CD4-positive, alpha-beta T cell (primary cell): ENCODE measurements around the gene PLAAT1. TPM values are rescaled to one million over a fixed set of nuclear protein-coding genes. Genes with fewer than 3 reads are reported as not detected.

Experiments used
- ATAC-seq: fragments of 200-7000 bp; cut with Tn5 transposase; one replicate; pipeline ENCODE4 v1.10.0; 2022; ENCODE audit warnings: mild to moderate bottlenecking; ENCODE audit not compliant: poor library complexity
- CTCF ChIA-PET: fragments of 350-600 bp; sonication (Branson Sonifier 250); formaldehyde crosslinking; loops from one replicate; lab custom pipeline; 2021; ENCODE audit warnings: antibody characterized with exemption, inconsistent platforms; lab: Charles Lee
- POLR2A ChIA-PET: fragments of 350-600 bp; sonication (Branson Sonifier 250); formaldehyde crosslinking; loops from one replicate; lab custom pipeline; 2021; ENCODE audit warnings: antibody characterized with exemption, inconsistent platforms; lab: Charles Lee
- DNase-seq, 14 experiments: peaks; one replicate each; pipeline ENCODE4 v3.0.0-alpha.2; 2013 to 2020; ENCODE audit warnings: mixed read lengths in 2 of 14
- H3K27ac ChIP-seq, 2 donors: one replicate each; pipeline versions ENCODE4 v1.5.1 to v1.7.0; 2013; ENCODE audit warnings: low read length in 2 of 2, low read depth in 1 of 2, mild to moderate bottlenecking in 1 of 2
- H3K27me3 ChIP-seq, 2 experiments: 1 replicate in 1 of 2; 2 replicates in 1 of 2; pipeline versions ENCODE4 v1.6.1 to v1.7.0; 2013; ENCODE audit warnings: low read length in 2 of 2, control low read depth in 1 of 2, mild to moderate bottlenecking in 1 of 2, moderate library complexity in 1 of 2; ENCODE audit not compliant: insufficient read depth in 2 of 2, control insufficient read depth in 1 of 2
- H3K36me3 ChIP-seq: one replicate; pipeline ENCODE4 v1.6.1; 2013; ENCODE audit warnings: low read length, control low read depth; ENCODE audit not compliant: insufficient read depth
- H3K4me1 ChIP-seq: one replicate; pipeline ENCODE4 v1.6.1; 2013; ENCODE audit warnings: low read length, control low read depth; ENCODE audit not compliant: insufficient read depth
- H3K4me3 ChIP-seq: one replicate; pipeline ENCODE4 v1.5.1; 2013; ENCODE audit warnings: mild to moderate bottlenecking, low read length, moderate library complexity
- H3K9me3 ChIP-seq, 2 experiments: 1 replicate in 1 of 2; 2 replicates in 1 of 2; pipeline versions ENCODE4 v1.6.1 to v1.7.0; 2013; ENCODE audit warnings: low read length in 2 of 2, mild to moderate bottlenecking in 2 of 2, control low read depth in 1 of 2, moderate library complexity in 1 of 2; ENCODE audit not compliant: control insufficient read depth in 1 of 2, insufficient read depth in 1 of 2
- H3K27ac Mint-ChIP-seq: one replicate; pipeline ENCODE4 v1.8.0; 2020; ENCODE audit warnings: mixed read lengths
- H3K27me3 Mint-ChIP-seq: one replicate; pipeline ENCODE4 v1.8.0; 2021; ENCODE audit warnings: mixed read lengths
- H3K36me3 Mint-ChIP-seq: one replicate; pipeline ENCODE4 v1.8.0; 2021; ENCODE audit warnings: low read depth, mixed read lengths
- H3K4me1 Mint-ChIP-seq: one replicate; pipeline ENCODE4 v1.8.0; 2021; ENCODE audit warnings: low read depth, mixed read lengths
- H3K4me3 Mint-ChIP-seq: one replicate; pipeline ENCODE4 v1.8.0; 2020; ENCODE audit warnings: mild to moderate bottlenecking, mixed read lengths
- H3K9me3 Mint-ChIP-seq: one replicate; pipeline ENCODE4 v1.8.0; 2020; ENCODE audit warnings: mixed read lengths
- CTCF ChIP-seq: fragments of 200-600 bp; IDR thresholded peaks from one replicate; pipeline ENCODE4 v1.8.0; 2022; ENCODE audit warnings: antibody characterized with exemption, mild to moderate bottlenecking
- intact Hi-C, 2 experiments: fragments of 100-400 bp; cut with DNase I in 1 of 2; cut with micrococcal nuclease in 1 of 2; formaldehyde crosslinking; loops; one replicate each; pipeline versions ENCODE4 v1.15.1 to v1.9.0; 2023 to 2025; cut with DNase I, micrococcal nuclease
- total RNA-seq, 174 experiments: library from RNA in 2 of 174; stranded (reverse) in 2 of 174; gene quantifications; one replicate each; pipeline ENCODE4 v1.2.3 and lab custom pipeline; 2021 to 2026

Gene PLAAT1
- total RNA-seq, 2 experiments from 2014 or later: not detected

GRCh38 chr3:193211984-193212383, 29.0 kb upstream of the PLAAT1 start:
- CTCF ChIA-PET: no interaction called here
- no peak for DNase-seq
- Histone ChIP-seq H3K27ac (no peak overlapping the region), H3K36me3 (no peaks in the 10 kb centered on the region), H3K9me3 (no peaks in the 10 kb centered on the region), H3K4me3 (no peak overlapping the region), H3K27me3 (no peaks in the 10 kb centered on the region), H3K4me1 (no peaks in the 10 kb centered on the region)
- no peak for TF ChIP-seq CTCF
- H3K9me3 Mint-ChIP-seq: peaks cover 2% of the 10 kb centered on the region
- no peak overlapping the region for H3K4me3 Mint-ChIP-seq
- H3K27me3 Mint-ChIP-seq: peaks cover 23% of the 10 kb centered on the region
- no peaks in the 10 kb centered on the region for H3K4me1 Mint-ChIP-seq
- no peaks in the 10 kb centered on the region for H3K36me3 Mint-ChIP-seq
- no peak for ATAC-seq
- POLR2A ChIA-PET: no interaction called here
- intact Hi-C loops: no loop called here
- H3K27ac Mint-ChIP-seq: no peak overlapping the region

- Histone ChIP-seq H3K27ac (no peak overlapping the region), H3K4me3 (no peak overlapping the region), H3K27me3 (no peaks in the 10 kb centered on the region), H3K9me3 (no peaks in the 10 kb centered on the region), H3K36me3 (no peaks in the 10 kb centered on the region), H3K4me1 (no peaks in the 10 kb centered on the region)
- ChIA-PET CTCF (no interaction called here), POLR2A (no interaction called here)
- DNase-seq (no peak), ATAC-seq (no peak)
- TF ChIP-seq CTCF: no peak
- no peak overlapping the region for H3K27ac Mint-ChIP-seq
- intact Hi-C loops: no loop called here
- H3K4me3 Mint-ChIP-seq: no peak overlapping the region
- no peaks in the 10 kb centered on the region for H3K36me3 Mint-ChIP-seq
- H3K27me3 Mint-ChIP-seq: peaks cover 18% of the 10 kb centered on the region
- no peaks in the 10 kb centered on the region for H3K4me1 Mint-ChIP-seq
- peaks cover 3% of the 10 kb centered on the region for H3K9me3 Mint-ChIP-seq
Observed at GRCh38 chr3:193212844-193213243, 28.2 kb upstream of the PLAAT1 start.

- peaks cover 3% of the 10 kb centered on the region for H3K9me3 Mint-ChIP-seq
- H3K27me3 Mint-ChIP-seq: peaks cover 18% of the 10 kb centered on the region
Observed at GRCh38 chr3:193214445-193214844, 26.6 kb upstream of the PLAAT1 start.

More at GRCh38 chr3:193214445-193214844, 26.6 kb upstream of the PLAAT1 start:
- Mint-ChIP-seq H3K4me1 (no peaks in the 10 kb centered on the region), H3K27ac (no peak overlapping the region), H3K36me3 (no peaks in the 10 kb centered on the region), H3K4me3 (no peak overlapping the region)
- H3K4me1 ChIP-seq: no peaks in the 10 kb centered on the region
- no peak overlapping the region for H3K4me3 ChIP-seq
- ATAC-seq (no peak), DNase-seq (no peak)
- CTCF ChIA-PET: no interaction called here
- TF ChIP-seq CTCF: no peak
- no peak overlapping the region for H3K27ac ChIP-seq
- no peaks in the 10 kb centered on the region for H3K36me3 ChIP-seq
- intact Hi-C loops: no loop called here
- no peaks in the 10 kb centered on the region for H3K27me3 ChIP-seq
- POLR2A ChIA-PET: no interaction called here
- no peaks in the 10 kb centered on the region for H3K9me3 ChIP-seq
